ENCODE results near the gene AKIRIN1.
"Not testable (repeated sequence)": the region's sequence is repeated elsewhere in the genome, so short reads cannot be mapped to it uniquely, and the experiment has no call there.

AKIRIN1 gene

GRCh38 chr1:39051956-39052355 lies 60.9 kb downstream of the AKIRIN1 start:
- TF ChIP-seq CTCF (IDR thresholded peaks at IDR 0.05; ENCODE audit: poor library complexity, severe bottlenecking), result no peak
- Histone ChIP-seq H3K27ac (ENCODE audit: poor library complexity, severe bottlenecking) (no peak overlapping the region), H3K4me1 (ENCODE audit: insufficient read depth, poor library complexity, severe bottlenecking) (no peaks in the 10 kb centered on the region), H3K9me3 (ENCODE audit: severe bottlenecking) (no peaks in the 10 kb centered on the region), H3K36me3 (ENCODE audit: low read depth) (no peaks in the 10 kb centered on the region), H3K27me3 (ENCODE audit: insufficient read depth, poor library complexity, severe bottlenecking) (no peaks in the 10 kb centered on the region), H3K4me3 (ENCODE audit: severe bottlenecking) (no peak overlapping the region)
- DNase-seq (ENCODE audit: low spot score), result no peak
- no peak for ATAC-seq (ENCODE audit: low read depth)

- H3K36me3 ChIP-seq (ENCODE audit: low read depth); H3K4me3 ChIP-seq (ENCODE audit: severe bottlenecking); H3K27ac ChIP-seq (ENCODE audit: poor library complexity, severe bottlenecking); H3K9me3 ChIP-seq (ENCODE audit: severe bottlenecking); H3K27me3 ChIP-seq (ENCODE audit: insufficient read depth, poor library complexity, severe bottlenecking); DNase-seq (ENCODE audit: low spot score); ATAC-seq (ENCODE audit: low read depth); H3K4me1 ChIP-seq (ENCODE audit: insufficient read depth, poor library complexity, severe bottlenecking): not testable (repeated sequence)
These were observed 64.2 kb downstream of the AKIRIN1 start for GRCh38 chr1:39055213-39055710.
